Body of pancreas (tissue), 4 donors: ENCODE results near the gene FIS1. TPM values are rescaled to one million over a fixed set of nuclear protein-coding genes. Genes with fewer than 3 reads are reported as not detected.

Experiments
- ATAC-seq: fragments of 150-250 bp; one replicate; pipeline ENCODE4 v1.9.1; 2016
- DNase-seq, 4 donors: peaks; one replicate each; pipeline ENCODE4 v3.0.0-alpha.2; 2019
- H3K27ac ChIP-seq, 4 donors: fragments of 200-600 bp; sonication (generic); 1 replicate in 3 of 4; 2 replicates in 1 of 4; pipeline versions ENCODE4 v1.5.1 to v1.6.1; 2016 to 2019; ENCODE audit warnings: mild to moderate bottlenecking in 1 of 4, mixed read lengths in 1 of 4, moderate library complexity in 1 of 4
- H3K27me3 ChIP-seq, 2 donors: fragments of 200-600 bp; sonication (generic); one replicate each; pipeline ENCODE4 v1.6.0; 2016; ENCODE audit warnings: mild to moderate bottlenecking in 1 of 2
- H3K36me3 ChIP-seq, 2 donors: fragments of 200-600 bp; sonication (generic); replicated peaks in 1 of 2; 2 replicates each; pipeline ENCODE4 v1.5.1; 2016; ENCODE audit warnings: low read depth in 2 of 2; ENCODE audit not compliant: insufficient read depth in 1 of 2
- H3K4me1 ChIP-seq: fragments of 200-600 bp; sonication (generic); one replicate; pipeline ENCODE4 v1.6.0; 2016
- H3K4me3 ChIP-seq, 2 donors: fragments of 200-600 bp; sonication (generic); 1 replicate in 1 of 2; 2 replicates in 1 of 2; pipeline ENCODE4 v1.5.1; 2016 to 2019
- H3K9me3 ChIP-seq, 3 donors: fragments of 200-600 bp; sonication (generic); 1 replicate in 2 of 3; 2 replicates in 1 of 3; pipeline ENCODE4 v1.5.1; 2016
- POLR2A ChIP-seq, 3 donors: fragments of 450-650 bp; IDR thresholded peaks; one replicate each; pipeline ENCODE4 v1.6.1; 2016; ENCODE audit warnings: antibody characterized with exemption in 3 of 3, mild to moderate bottlenecking in 2 of 3
- WGBS, 2 donors: methylation state at CpG; one replicate each; pipeline ENCODE4 v1.1.5; 2017; 5-methylcytosine and 5-hydroxymethylcytosine counted together
- intact Hi-C: fragments of 100-400 bp; cut with DNase I; formaldehyde crosslinking; loops from one replicate; pipeline ENCODE4 v1.15.1; 2023
- total RNA-seq, 2 donors: library from RNA; depleted of rRNA; stranded (reverse); fragments of >200 nt; gene quantifications; one replicate each; pipeline ENCODE4 v1.1.0, GENCODE V29; 2016
- TF ChIP-seq, protein P1 (sequence below), 7 experiments: fragments of 450-650 bp in 4 of 7; fragments of 200-600 bp in 3 of 7; sonication (generic) in 3 of 7; IDR thresholded peaks; one replicate each; pipeline ENCODE4 v1.5.1; 2016 to 2019; ENCODE audit warnings: antibody characterized with exemption in 7 of 7

The FIS1 gene
- total RNA-seq, 2 donors from 2014 or later: 88.2 to 148 TPM

DNA sequence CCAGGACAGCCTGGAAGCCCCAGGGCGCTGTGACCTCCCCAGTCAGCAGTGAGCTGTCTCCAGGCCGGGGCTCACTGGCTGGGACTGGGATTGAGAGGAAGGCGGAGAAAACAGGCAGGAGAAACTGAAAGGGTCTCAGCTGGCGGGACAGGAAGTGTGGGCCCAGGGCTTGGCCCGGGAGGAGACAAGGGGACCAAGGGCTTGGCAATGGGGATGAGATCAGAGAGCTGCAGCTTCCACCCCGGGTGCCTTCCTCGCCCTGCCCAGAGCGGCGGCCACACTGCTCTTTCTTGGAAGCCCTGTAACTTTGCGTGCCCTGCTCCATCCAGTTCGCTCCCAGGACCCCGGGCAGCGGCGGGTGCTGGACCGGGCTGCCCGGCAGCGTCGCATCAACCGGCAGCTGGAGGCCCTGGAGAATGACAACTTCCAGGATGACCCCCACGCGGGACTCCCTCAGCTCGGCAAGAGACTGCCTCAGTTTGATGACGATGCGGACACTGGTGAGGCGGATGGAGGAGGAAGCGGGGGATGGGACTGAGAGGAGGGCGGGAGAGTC, 22.5 kb downstream of the FIS1 start:
- ATAC-seq (no peak), DNase-seq (no peak)
- intact Hi-C loops: no loop called here
- peaks cover 22% of the 10 kb centered on the region for H3K4me1 ChIP-seq
- H3K4me3 ChIP-seq: no peak overlapping the region
- H3K9me3 ChIP-seq: no peaks in the 10 kb centered on the region
- no peaks in the 10 kb centered on the region for H3K27me3 ChIP-seq
- peaks cover 0 to 10% of the 10 kb centered on the region in 2 donors for H3K36me3 ChIP-seq
- TF ChIP-seq, protein P1, sequence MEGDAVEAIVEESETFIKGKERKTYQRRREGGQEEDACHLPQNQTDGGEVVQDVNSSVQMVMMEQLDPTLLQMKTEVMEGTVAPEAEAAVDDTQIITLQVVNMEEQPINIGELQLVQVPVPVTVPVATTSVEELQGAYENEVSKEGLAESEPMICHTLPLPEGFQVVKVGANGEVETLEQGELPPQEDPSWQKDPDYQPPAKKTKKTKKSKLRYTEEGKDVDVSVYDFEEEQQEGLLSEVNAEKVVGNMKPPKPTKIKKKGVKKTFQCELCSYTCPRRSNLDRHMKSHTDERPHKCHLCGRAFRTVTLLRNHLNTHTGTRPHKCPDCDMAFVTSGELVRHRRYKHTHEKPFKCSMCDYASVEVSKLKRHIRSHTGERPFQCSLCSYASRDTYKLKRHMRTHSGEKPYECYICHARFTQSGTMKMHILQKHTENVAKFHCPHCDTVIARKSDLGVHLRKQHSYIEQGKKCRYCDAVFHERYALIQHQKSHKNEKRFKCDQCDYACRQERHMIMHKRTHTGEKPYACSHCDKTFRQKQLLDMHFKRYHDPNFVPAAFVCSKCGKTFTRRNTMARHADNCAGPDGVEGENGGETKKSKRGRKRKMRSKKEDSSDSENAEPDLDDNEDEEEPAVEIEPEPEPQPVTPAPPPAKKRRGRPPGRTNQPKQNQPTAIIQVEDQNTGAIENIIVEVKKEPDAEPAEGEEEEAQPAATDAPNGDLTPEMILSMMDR (IDR thresholded peaks at IDR 0.05): no peak
- TF ChIP-seq POLR2A (IDR thresholded peaks at IDR 0.05): no peak
- 91 to 93% methylated on average over 18 to 25 of the region's 27 CpGs for WGBS, 2 donors
- no peak overlapping the region for H3K27ac ChIP-seq

DNA sequence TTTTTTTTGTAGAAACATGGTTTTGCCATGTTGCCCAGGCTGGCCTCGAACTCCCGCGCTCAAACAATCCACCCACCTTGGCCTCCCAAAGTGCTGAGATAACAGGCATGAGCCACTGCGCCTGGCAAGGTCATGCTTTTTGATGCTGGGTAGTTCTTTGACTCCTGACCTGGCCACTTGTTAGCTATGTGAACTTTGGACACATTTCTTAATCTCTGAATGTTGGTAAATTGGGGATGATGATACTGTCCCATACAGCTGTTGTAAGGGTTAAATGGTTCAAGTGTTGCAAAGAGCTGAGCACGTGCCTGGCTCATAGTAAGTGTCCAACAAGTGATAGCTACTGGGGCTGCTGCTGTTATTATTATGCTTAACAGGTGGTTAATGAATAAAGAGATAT, 24.6 kb downstream of the FIS1 start:
- H3K27ac ChIP-seq: no peak overlapping the region
- DNase-seq (no peak), ATAC-seq (no peak)
- no peaks in the 10 kb centered on the region for H3K27me3 ChIP-seq
- intact Hi-C loops: no loop called here
- H3K9me3 ChIP-seq: no peaks in the 10 kb centered on the region
- TF ChIP-seq, protein P1 (IDR thresholded peaks at IDR 0.05): no peak
- TF ChIP-seq POLR2A (IDR thresholded peaks at IDR 0.05): no peak
- no peak overlapping the region for H3K4me3 ChIP-seq
- H3K36me3 ChIP-seq: peaks cover 0 to 10% of the 10 kb centered on the region in 2 donors
- WGBS, 2 donors: 42 to 52% methylated on average over 5 of the region's 5 CpGs
- H3K4me1 ChIP-seq: peaks cover 39% of the 10 kb centered on the region

DNA sequence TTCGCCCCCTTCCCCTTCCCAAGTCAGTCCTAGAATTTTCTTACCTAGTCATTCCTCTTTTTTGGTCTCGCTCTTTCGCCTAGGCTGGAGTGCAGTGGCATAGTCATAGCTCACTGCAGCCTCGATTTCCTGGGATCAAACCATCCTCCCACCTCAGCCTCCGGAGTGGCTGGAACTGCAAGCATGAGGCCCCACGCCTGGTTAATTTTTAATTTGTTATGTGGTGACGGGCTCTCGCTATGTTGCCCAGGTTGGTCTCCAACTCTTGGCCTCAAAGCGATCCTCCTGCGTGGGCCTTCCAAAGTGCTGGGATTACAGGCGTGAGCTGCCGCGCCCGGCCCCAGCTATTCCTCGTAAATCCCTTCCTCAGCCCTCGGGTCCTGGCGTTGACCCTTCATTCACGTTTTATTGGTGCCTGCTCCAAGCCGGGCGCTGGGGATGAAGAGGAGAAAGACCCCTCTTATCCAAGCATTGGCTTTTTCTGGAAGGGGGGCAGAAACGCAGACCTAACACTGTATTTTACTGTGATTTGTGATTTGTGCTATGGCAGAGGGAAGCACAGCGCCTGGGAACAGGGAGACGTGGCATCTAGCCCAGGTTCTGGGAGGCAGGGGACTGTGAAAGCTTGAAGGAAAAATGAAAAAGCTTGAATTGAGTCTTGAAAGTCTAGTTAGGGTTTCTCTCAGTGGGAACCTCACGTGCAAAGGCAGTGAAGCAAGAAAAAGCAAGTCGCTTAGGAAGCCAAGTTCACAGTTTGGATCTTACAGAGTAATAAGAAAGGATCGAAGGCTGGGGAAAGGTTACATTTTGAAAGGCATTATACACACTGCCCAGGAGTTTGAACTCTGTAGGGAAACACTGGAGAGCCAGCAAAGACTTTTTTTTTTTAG, 26.4 kb downstream of the FIS1 start:
- Histone ChIP-seq H3K4me1 (peaks cover 46% of the 10 kb centered on the region), H3K36me3 (no peaks in the 10 kb centered on the region), H3K27ac (peak overlapping the region; percentile 86 to 92 (median 90)), H3K27me3 (no peaks in the 10 kb centered on the region), H3K9me3 (no peaks in the 10 kb centered on the region), H3K4me3 (peak overlapping the region; percentile 65 to 74)
- TF ChIP-seq, protein P1 (IDR thresholded peaks at IDR 0.05): peak in 1 of 7 experiments; percentile 4
- no peak for TF ChIP-seq POLR2A (IDR thresholded peaks at IDR 0.05)
- ATAC-seq (peak; percentile 7), DNase-seq (peak in 1 of 4 donors; percentile 39)
- intact Hi-C loops: no loop called here
- WGBS, 2 donors: 5 to 7% methylated on average over 23 to 26 of the region's 26 CpGs

DNA sequence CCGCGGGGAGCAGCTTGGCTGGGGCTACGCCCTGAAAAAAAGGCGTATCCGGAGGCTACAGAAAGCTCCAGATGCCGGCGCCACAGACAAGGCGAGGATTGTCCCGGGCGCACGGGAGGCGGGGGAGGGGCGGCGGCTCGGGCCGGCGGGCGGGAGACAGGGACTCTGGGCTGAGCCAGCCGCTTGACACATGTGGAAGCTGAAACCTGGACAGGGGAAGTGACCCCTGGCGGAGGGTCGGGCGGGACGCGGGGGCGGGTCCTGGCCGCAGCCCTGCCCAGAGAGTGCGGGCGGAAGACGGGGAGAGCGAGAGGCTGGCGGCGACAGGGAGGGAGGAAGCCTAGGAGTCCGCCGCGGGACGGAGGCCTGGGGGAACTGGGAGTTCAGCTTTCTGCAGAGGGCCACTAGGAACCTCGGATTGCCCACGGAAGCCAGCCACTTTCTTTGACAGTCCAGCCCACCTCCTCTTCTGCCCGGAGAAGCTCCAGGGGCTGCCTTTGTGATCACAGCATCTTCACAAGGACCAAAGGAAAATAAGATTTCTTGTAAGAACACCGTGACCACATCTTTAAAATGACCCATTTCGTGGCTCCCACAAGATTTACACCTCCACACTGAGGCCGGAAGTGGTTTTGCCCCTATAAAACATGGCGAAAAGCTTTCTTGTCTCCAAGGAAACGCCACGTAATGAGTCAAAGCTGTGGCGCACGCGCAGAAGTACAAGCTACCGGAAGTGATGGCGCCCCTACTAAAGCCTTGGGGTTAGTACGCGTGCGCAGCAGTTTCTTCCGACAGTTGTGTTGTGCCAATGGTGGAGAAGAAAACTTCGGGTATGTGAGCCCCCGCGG, 27.3 kb downstream of the FIS1 start, which contains the start of the genes PLOD3 and ZNHIT1:
Gene PLOD3, minus strand, starts transcription at position 194 of the 848 bp plus-strand sequence. CDS start 307 bp downstream, outside the sequence.
Gene ZNHIT1, plus strand, starts transcription at position 778 of the 848 bp plus-strand sequence. Its CDS starts 31 bp downstream, at position 809.
- ATAC-seq: peak; percentile 91
- H3K27me3 ChIP-seq: no peaks in the 10 kb centered on the region
- 1% methylated on average over 27 to 56 of the region's 57 CpGs for WGBS, 2 donors
- H3K9me3 ChIP-seq: no peaks in the 10 kb centered on the region
- H3K4me3 ChIP-seq: peak within 1 kb of the TSS; percentile 65 to 74
- H3K36me3 ChIP-seq: no peaks in the 10 kb centered on the region
- peaks cover 46% of the 10 kb centered on the region for H3K4me1 ChIP-seq
- peak; percentile 98 to 99 (median 99) for DNase-seq
- peak within 1 kb of the TSS; percentile 86 to 92 (median 90) for H3K27ac ChIP-seq
- intact Hi-C loops: no loop called here
- TF ChIP-seq, protein P1 (IDR thresholded peaks at IDR 0.05): peak in 6 of 7 experiments; percentile 11 to 41 (median 38)
- TF ChIP-seq POLR2A (IDR thresholded peaks at IDR 0.05): peak in 2 of 3 donors; percentile 60 to 70
